CD4-positive, alpha-beta memory T cell (primary cell): ENCODE results near the gene KRTAP13-4. TPM values are rescaled to one million over a fixed set of nuclear protein-coding genes. Genes with fewer than 3 reads are reported as not detected.

Source experiments
- CTCF ChIA-PET: fragments of 350-600 bp; sonication (Branson Sonifier 250); formaldehyde crosslinking; loops from one replicate; lab custom pipeline; 2021; ENCODE audit warnings: inconsistent platforms; ENCODE audit not compliant: partially characterized antibody; lab: Charles Lee
- POLR2A ChIA-PET: fragments of 350-600 bp; sonication (Branson Sonifier 250); formaldehyde crosslinking; loops from one replicate; lab custom pipeline; 2021; ENCODE audit not compliant: partially characterized antibody; lab: Charles Lee
- DNase-seq, 5 donors: peaks; one replicate each; pipeline versions ENCODE4 v3.0.0 to v3.0.0-alpha.2; 2020 to 2022; ENCODE audit warnings: mixed read lengths in 1 of 5
- H3K27ac ChIP-seq: one replicate; pipeline ENCODE4 v1.7.0; 2013; ENCODE audit warnings: low read depth, low read length
- H3K27me3 ChIP-seq: 2 replicates; pipeline ENCODE4 v1.7.0; 2013; ENCODE audit warnings: mild to moderate bottlenecking, low read length, moderate library complexity; ENCODE audit not compliant: insufficient read depth
- H3K36me3 ChIP-seq: 2 replicates; pipeline ENCODE4 v1.7.0; 2013; ENCODE audit warnings: mild to moderate bottlenecking, low read length, moderate library complexity; ENCODE audit not compliant: insufficient read depth
- H3K4me1 ChIP-seq: 2 replicates; pipeline ENCODE4 v1.7.0; 2013; ENCODE audit warnings: mild to moderate bottlenecking, low read length, moderate library complexity; ENCODE audit not compliant: insufficient read depth
- H3K4me3 ChIP-seq, 2 donors: one replicate each; pipeline ENCODE4 v1.7.0; 2013; ENCODE audit warnings: low read length in 2 of 2, mild to moderate bottlenecking in 1 of 2
- H3K9me3 ChIP-seq, 2 donors: one replicate each; pipeline ENCODE4 v1.7.0; 2013; ENCODE audit warnings: low read length in 2 of 2, control low read depth in 1 of 2; ENCODE audit not compliant: control insufficient read depth in 1 of 2
- H3K27ac Mint-ChIP-seq, 7 donors: one replicate each; pipeline ENCODE4 v1.8.0; 2020 to 2021; ENCODE audit warnings: mixed read lengths in 7 of 7, mild to moderate bottlenecking in 6 of 7, inconsistent platforms in 3 of 7, moderate library complexity in 3 of 7
- H3K27me3 Mint-ChIP-seq, 2 donors: one replicate each; pipeline ENCODE4 v1.8.0; 2020 to 2021; ENCODE audit warnings: mixed read lengths in 2 of 2
- H3K36me3 Mint-ChIP-seq, 2 donors: one replicate each; pipeline ENCODE4 v1.8.0; 2020 to 2021; ENCODE audit warnings: mixed read lengths in 2 of 2, inconsistent platforms in 1 of 2, mild to moderate bottlenecking in 1 of 2
- H3K4me1 Mint-ChIP-seq, 4 donors: one replicate each; pipeline ENCODE4 v1.8.0; 2020 to 2021; ENCODE audit warnings: mixed read lengths in 4 of 4, mild to moderate bottlenecking in 1 of 4
- H3K4me3 Mint-ChIP-seq, 8 donors: one replicate each; pipeline ENCODE4 v1.8.0; 2020 to 2021; ENCODE audit warnings: mixed read lengths in 8 of 8, mild to moderate bottlenecking in 7 of 8, moderate library complexity in 6 of 8, inconsistent platforms in 3 of 8
- H3K9me3 Mint-ChIP-seq, 8 donors: one replicate each; pipeline ENCODE4 v1.8.0; 2020 to 2021; ENCODE audit warnings: mixed read lengths in 8 of 8, mild to moderate bottlenecking in 5 of 8, inconsistent platforms in 3 of 8, moderate library complexity in 1 of 8
- intact Hi-C: fragments of 100-400 bp; cut with micrococcal nuclease; formaldehyde crosslinking; loops from one replicate; pipeline ENCODE4 v1.15.1; 2023
- polyA plus RNA-seq, 2 donors: library from polyadenylated mRNA; unstranded; fragments of 300-500 nt; fragmentation: Illumina TruSeq; gene quantifications; one replicate each; pipeline ENCODE4 v1.2.3, GENCODE V29; 2021
- total RNA-seq, 2 experiments: library from RNA; stranded (reverse); gene quantifications; one replicate each; pipeline ENCODE4 v1.2.3, GENCODE V29; 2021

Gene KRTAP13-4
- total and polyA plus RNA-seq, 4 experiments from 2014 or later = not detected

GRCh38 chr21:30448514-30448913 lies 18.5 kb downstream of the KRTAP13-4 start:
- POLR2A ChIA-PET = no interaction called here

GRCh38 chr21:30463713-30464112 lies 33.7 kb downstream of the KRTAP13-4 start:
- no peaks in the 10 kb centered on the region for H3K36me3 Mint-ChIP-seq
- no peaks in the 10 kb centered on the region for H3K36me3 ChIP-seq
- no peak for DNase-seq
- H3K4me1 ChIP-seq = no peaks in the 10 kb centered on the region
- no peaks in the 10 kb centered on the region for H3K4me1 Mint-ChIP-seq
- H3K27me3 ChIP-seq = no peaks in the 10 kb centered on the region
- no peak overlapping the region for H3K4me3 ChIP-seq
- no peak overlapping the region for H3K27ac ChIP-seq
- H3K27ac Mint-ChIP-seq = no peak overlapping the region
- intact Hi-C loops = no loop called here
- CTCF ChIA-PET = no interaction called here
- no peak overlapping the region for H3K4me3 Mint-ChIP-seq
- no peaks in the 10 kb centered on the region for H3K9me3 ChIP-seq
- peaks cover 0 to 2% (median 0%) of the 10 kb centered on the region in 8 donors for H3K9me3 Mint-ChIP-seq
- POLR2A ChIA-PET = no interaction called here
- peaks cover 0 to 6% of the 10 kb centered on the region in 2 donors for H3K27me3 Mint-ChIP-seq

More at GRCh38 chr21:30448514-30448913, 18.5 kb downstream of the KRTAP13-4 start:
- Histone ChIP-seq H3K4me3 (no peak overlapping the region), H3K4me1 (no peaks in the 10 kb centered on the region), H3K9me3 (no peaks in the 10 kb centered on the region), H3K27me3 (no peaks in the 10 kb centered on the region), H3K27ac (no peak overlapping the region), H3K36me3 (no peaks in the 10 kb centered on the region)
- intact Hi-C loops = no loop called here
- H3K36me3 Mint-ChIP-seq = no peaks in the 10 kb centered on the region
- H3K9me3 Mint-ChIP-seq = peaks cover 0 to 2% (median 0%) of the 10 kb centered on the region in 8 donors
- H3K4me1 Mint-ChIP-seq = peaks cover 0 to 4% (median under 1%) of the 10 kb centered on the region in 4 donors
- DNase-seq = no peak
- H3K27me3 Mint-ChIP-seq = no peaks in the 10 kb centered on the region
- no peak overlapping the region for H3K4me3 Mint-ChIP-seq
- CTCF ChIA-PET = no interaction called here
- H3K27ac Mint-ChIP-seq = no peak overlapping the region

- ChIA-PET POLR2A (no interaction called here), CTCF (no interaction called here)
- DNase-seq = no peak
- H3K27me3 Mint-ChIP-seq = peaks cover 0 to 8% of the 10 kb centered on the region in 2 donors
- Histone ChIP-seq H3K9me3 (no peaks in the 10 kb centered on the region), H3K36me3 (no peaks in the 10 kb centered on the region), H3K27me3 (no peaks in the 10 kb centered on the region), H3K4me1 (no peaks in the 10 kb centered on the region), H3K4me3 (no peak overlapping the region), H3K27ac (no peak overlapping the region)
- no peak overlapping the region for H3K27ac Mint-ChIP-seq
- H3K9me3 Mint-ChIP-seq = peaks cover 0 to 3% (median under 1%) of the 10 kb centered on the region in 8 donors
- no peaks in the 10 kb centered on the region for H3K4me1 Mint-ChIP-seq
- intact Hi-C loops = no loop called here
- no peaks in the 10 kb centered on the region for H3K36me3 Mint-ChIP-seq
- H3K4me3 Mint-ChIP-seq = no peak overlapping the region
These were observed 39.1 kb downstream of the KRTAP13-4 start for GRCh38 chr21:30468900-30469714.

- H3K27ac Mint-ChIP-seq = no peak overlapping the region
- H3K4me3 ChIP-seq = no peak overlapping the region
- peaks cover 0 to 3% (median 0%) of the 10 kb centered on the region in 8 donors for H3K9me3 Mint-ChIP-seq
- peaks cover 0 to 1% of the 10 kb centered on the region in 2 donors for H3K27me3 Mint-ChIP-seq
- H3K36me3 ChIP-seq = no peaks in the 10 kb centered on the region
- no peaks in the 10 kb centered on the region for H3K9me3 ChIP-seq
- H3K27ac ChIP-seq = no peak overlapping the region
- no peak overlapping the region for H3K4me3 Mint-ChIP-seq
- H3K4me1 ChIP-seq = no peaks in the 10 kb centered on the region
- no peaks in the 10 kb centered on the region for H3K4me1 Mint-ChIP-seq
- no peak for DNase-seq
- no peaks in the 10 kb centered on the region for H3K36me3 Mint-ChIP-seq
- no peaks in the 10 kb centered on the region for H3K27me3 ChIP-seq
- CTCF ChIA-PET = no interaction called here
- intact Hi-C loops = no loop called here
- POLR2A ChIA-PET = no interaction called here
These were observed 48.0 kb downstream of the KRTAP13-4 start for GRCh38 chr21:30478004-30478403.

GRCh38 chr21:30479259-30479658 lies 49.2 kb downstream of the KRTAP13-4 start:
- Mint-ChIP-seq H3K4me1 (no peaks in the 10 kb centered on the region), H3K27ac (no peak overlapping the region), H3K36me3 (no peaks in the 10 kb centered on the region), H3K9me3 (peaks cover 0 to 3% (median 0%) of the 10 kb centered on the region in 8 donors), H3K4me3 (no peak overlapping the region), H3K27me3 (peaks cover 0 to 1% of the 10 kb centered on the region in 2 donors)
- H3K4me1 ChIP-seq = no peaks in the 10 kb centered on the region
- ChIA-PET POLR2A (no interaction called here), CTCF (no interaction called here)
- H3K4me3 ChIP-seq = no peak overlapping the region
- DNase-seq = no peak
- H3K27ac ChIP-seq = no peak overlapping the region
- H3K27me3 ChIP-seq = no peaks in the 10 kb centered on the region
- intact Hi-C loops = no loop called here
- no peaks in the 10 kb centered on the region for H3K9me3 ChIP-seq
- H3K36me3 ChIP-seq = no peaks in the 10 kb centered on the region

GRCh38 chr21:30480145-30480544 lies 50.1 kb downstream of the KRTAP13-4 start, which contains the start of gene KRTAP19-1:
Gene KRTAP19-1, minus strand, starts transcription at chr21:30480367. Its CDS starts 50 bp downstream, at chr21:30480317.
- Histone ChIP-seq H3K27ac (no peak within 1 kb of the TSS), H3K36me3 (no peaks in the 10 kb centered on the region), H3K27me3 (no peaks in the 10 kb centered on the region), H3K4me1 (no peaks in the 10 kb centered on the region), H3K4me3 (no peak within 1 kb of the TSS), H3K9me3 (no peaks in the 10 kb centered on the region)
- ChIA-PET POLR2A (no interaction called here), CTCF (no interaction called here)
- Mint-ChIP-seq H3K36me3 (no peaks in the 10 kb centered on the region), H3K9me3 (peaks cover 0 to 3% (median 0%) of the 10 kb centered on the region in 8 donors), H3K4me1 (no peaks in the 10 kb centered on the region), H3K4me3 (no peak within 1 kb of the TSS), H3K27me3 (peaks cover 0 to 1% of the 10 kb centered on the region in 2 donors), H3K27ac (no peak within 1 kb of the TSS)
- DNase-seq = no peak
- intact Hi-C loops = no loop called here
